ENCODE results near the gene SLC22A16.

The SLC22A16 gene

DNA sequence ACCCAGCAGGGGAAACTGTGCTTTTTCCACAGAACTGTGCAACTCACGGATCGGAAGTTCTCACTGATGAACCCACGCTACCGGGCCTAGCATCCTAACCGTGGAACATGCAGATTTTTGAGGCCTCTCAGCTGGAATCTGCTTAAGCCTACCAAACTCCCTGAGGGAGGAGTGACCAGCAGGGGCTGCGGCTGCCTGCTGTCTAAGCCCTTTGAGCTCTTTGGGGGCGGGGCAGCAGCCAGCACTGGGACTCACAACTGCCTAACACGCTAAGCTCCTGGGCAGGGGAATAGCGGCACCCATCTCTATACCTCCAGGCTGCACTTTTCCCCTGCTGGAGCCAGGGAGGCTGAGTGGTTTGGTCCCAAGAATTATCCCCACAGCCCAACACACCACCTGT is 97.9 kb downstream of the SLC22A16 start:
- TF ChIP-seq, protein P1, sequence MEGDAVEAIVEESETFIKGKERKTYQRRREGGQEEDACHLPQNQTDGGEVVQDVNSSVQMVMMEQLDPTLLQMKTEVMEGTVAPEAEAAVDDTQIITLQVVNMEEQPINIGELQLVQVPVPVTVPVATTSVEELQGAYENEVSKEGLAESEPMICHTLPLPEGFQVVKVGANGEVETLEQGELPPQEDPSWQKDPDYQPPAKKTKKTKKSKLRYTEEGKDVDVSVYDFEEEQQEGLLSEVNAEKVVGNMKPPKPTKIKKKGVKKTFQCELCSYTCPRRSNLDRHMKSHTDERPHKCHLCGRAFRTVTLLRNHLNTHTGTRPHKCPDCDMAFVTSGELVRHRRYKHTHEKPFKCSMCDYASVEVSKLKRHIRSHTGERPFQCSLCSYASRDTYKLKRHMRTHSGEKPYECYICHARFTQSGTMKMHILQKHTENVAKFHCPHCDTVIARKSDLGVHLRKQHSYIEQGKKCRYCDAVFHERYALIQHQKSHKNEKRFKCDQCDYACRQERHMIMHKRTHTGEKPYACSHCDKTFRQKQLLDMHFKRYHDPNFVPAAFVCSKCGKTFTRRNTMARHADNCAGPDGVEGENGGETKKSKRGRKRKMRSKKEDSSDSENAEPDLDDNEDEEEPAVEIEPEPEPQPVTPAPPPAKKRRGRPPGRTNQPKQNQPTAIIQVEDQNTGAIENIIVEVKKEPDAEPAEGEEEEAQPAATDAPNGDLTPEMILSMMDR (IDR thresholded peaks at IDR 0.05), result no peak

Data from LNCAP (cell line).